Stimulated activated CD4-positive, alpha-beta T cell treated with anti-CD3 and anti-CD28 coated beads, TNF-alpha, amount 100 ng/mL, for 24 hours (primary cell): ENCODE results near the gene STXBP5.

Experiments
- DNase-seq, 3 experiments: peaks; one replicate each; pipeline ENCODE4 v3.0.0-alpha.2; 2020; ENCODE audit warnings: low read depth in 3 of 3

Gene STXBP5

DNA sequence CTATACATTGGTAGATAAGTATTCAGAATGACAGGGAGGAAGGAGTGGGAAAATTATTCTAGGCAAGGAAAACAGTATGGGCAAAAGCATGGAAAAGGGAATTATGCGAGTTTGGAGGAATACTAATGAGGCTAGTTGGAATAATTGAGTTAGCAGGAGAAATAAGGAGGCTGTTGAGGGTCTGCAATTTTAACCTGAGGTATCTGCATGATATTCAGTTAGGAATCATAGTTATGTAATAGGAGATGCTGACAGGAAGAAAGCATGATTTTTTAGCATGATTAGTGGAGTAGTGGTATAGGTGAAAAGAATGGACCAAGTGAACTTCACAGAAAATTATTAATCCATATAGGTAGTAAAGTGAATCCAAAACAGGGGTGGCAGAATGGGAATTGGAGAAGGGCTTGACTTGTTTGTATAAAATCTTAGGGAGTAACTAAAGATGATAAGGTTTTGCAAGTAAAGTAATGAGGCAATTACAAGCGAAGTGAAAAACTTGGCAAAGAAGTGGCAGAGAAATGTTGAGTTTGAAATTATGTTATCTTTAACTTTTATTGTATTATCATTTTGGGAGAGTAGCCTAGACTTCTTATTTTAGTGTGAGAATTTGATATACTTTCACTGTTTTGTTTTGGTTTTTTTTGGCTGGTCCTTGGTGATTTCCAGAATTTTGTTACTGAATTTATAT is 5.7 kb downstream of the STXBP5 start:
- no peak for DNase-seq

DNA sequence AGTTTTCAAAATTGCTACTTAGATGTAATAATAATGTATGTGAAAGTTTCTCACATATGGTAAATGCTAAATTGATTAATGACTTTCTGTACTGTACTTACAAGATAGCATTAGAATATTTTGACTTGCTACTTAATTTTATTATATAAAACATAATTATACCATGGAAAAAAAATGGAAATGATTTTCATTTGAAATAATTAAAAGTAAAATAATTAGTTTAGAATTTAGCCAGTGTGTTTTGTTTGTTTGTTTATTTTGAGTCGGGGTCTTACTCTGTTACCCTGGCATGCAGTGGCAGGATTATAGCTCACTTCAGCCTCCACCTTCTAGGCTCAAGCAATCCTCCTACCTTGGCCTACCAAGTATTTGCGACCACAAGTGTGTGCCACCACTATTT is 7.1 kb downstream of the STXBP5 start:
- no peak for DNase-seq

DNA sequence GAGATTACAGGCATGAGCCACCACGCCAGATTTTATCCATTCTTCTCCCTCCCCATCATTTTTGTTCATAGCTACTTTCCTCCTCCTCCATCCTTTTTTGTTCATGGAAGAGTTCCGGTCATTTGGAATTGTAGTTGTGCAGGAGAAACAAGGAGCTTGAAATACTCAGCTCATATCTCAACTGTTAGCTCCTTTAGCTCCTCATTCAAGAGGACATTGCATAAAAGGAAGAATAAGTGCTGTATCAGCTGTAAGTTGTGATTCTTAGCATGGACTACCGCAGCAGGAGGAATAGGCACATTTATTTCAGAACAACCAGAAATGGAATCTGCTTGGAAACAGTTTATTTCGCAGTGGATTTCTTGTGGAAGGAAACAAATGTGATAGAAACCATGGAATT is 7.6 kb downstream of the STXBP5 start:
- no peak for DNase-seq

DNA sequence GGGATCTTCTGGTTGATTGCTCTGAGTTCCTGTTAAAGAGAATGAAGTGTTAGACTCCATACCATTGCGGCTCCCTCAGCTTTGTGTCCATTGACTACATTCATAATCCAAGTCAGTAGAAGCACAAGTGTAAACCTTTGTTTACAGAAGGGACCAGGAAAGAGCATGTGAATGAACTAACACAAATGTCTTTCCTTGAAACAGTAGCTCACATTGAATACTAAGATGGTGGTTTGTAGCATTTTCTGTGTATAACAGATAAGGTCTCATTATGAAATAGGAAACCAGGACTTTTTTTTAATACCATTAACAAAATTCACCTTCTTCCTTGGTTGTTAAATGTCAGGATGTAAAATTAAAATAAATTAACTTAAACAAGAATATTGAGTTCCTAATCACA is 8.4 kb downstream of the STXBP5 start:
- no peak for DNase-seq

DNA sequence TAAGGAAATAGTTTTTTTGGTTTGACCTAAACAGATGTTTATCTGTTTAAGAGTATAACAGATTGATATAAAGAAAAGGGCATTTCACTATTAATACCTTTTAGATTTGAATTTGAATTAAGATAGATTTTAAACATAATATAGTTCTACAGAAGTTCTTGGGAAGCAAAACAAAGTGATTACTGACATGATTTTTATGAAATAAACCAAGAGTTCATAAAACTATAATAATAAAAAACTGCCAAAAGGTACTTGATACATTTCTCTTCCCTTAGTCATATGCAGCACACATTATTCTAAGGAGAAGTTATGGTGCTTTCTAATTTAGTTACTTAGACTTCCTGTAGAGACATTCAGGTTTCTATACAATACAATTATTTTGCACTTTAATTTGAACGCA is 9.6 kb downstream of the STXBP5 start:
- DNase-seq = no peak

DNA sequence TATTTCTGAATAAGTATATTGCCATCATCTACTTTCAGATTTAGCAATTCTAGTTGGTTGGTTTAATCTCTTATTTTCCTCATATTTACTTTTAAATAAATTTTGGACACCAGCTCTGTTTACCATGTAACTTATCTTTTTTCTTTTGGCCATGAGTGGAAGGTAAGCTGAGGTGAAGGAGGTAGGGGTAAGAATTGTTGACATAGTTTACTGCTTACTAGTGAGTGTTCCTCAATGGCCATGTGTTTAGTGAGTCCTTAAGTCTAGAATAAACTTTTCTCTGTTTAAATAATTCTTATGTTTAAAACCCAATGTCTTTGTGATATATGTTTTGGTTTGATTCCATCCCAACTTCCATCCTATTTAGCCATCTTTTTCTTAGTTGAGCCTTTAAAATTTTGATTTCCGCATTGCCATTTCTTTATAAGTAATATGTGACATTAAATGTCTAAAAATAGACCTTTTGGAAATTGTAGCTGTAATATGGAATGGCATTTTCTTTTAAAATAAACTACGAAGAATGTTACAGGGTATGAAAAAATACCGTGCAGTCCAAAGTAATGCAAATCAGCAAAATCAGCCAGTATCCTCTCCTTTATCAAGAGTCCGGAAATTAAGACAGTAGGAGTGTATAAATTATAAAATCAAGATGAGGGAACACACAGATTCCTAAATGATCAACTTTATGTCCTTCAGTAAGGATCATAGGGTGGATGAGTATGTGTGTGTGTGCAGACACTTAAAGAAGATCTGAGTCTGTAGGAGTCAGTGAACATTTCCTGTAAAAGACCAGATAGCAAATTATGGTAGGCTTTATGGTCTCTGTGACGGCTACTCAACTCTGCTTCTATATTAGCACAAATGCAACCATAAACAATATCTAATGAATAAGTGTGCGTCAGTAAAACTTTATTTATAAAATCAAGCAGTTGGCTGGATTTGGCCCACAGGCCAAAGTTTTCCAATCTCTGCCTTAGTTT is 10.3 kb downstream of the STXBP5 start:
- no peak for DNase-seq

DNA sequence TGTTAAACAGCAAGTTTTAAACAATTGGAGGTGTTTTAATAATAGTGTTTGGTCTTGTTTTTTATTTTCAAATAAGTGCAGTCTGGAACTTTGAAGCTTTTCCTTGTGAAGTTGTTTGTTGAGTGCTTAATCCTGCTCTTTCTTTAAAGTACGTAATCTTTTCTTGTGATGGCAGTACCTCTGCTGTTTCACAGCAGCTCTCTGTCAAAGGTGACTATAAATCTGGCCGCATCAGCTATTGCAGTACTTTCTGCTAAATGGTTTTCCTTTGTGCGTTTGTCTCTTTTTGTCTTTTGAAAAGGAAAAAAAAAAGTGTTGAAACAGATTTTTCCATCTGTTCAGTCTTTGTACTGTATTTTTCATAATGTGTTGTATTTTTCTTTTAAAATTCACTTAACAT is 12.7 kb downstream of the STXBP5 start:
- no peak for DNase-seq

DNA sequence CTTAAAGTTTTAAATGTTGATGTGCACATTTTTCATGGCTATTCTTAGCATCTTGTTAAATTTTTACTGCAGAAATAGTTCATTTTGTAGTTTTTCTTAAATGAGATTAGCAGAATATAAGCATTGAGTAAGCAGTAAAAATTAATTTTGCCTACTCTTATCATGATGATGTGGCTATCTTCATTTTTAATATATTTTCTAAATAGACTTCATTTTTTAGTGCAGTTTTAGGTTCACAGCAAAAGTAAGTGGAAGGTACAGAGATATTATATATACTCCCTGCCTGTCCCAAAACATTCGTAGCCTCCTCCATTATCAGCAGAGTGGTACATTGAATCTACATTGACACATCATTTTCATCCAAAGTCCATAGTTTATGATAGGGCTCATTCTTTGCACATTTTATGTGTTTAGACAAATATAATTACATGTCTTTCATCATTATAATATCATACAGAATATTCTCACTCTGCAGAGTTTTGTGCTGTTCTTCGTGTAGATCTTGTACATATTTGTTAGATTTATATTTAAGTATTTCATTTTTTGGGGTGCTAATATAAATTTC is 13.7 kb downstream of the STXBP5 start:
- DNase-seq = no peak

DNA sequence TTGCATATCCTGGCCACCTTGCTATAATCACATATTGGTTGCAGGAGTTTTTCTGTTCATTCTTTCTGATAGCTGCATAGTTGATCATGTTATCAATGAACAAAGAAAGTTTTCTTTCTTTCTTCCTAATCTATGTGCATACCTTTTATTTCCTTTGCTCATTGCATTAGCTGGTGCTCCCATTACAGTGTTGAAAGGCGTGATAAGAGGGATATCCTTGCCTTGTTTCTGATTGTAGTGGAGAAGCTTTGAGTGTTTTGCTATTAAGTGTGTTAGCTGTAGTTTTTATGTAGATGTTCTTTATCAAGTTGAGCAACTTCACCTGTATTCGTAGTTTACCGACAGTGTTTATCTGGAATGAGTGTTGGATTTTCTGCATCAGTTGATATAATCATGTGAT is 14.6 kb downstream of the STXBP5 start:
- DNase-seq = no peak

DNA sequence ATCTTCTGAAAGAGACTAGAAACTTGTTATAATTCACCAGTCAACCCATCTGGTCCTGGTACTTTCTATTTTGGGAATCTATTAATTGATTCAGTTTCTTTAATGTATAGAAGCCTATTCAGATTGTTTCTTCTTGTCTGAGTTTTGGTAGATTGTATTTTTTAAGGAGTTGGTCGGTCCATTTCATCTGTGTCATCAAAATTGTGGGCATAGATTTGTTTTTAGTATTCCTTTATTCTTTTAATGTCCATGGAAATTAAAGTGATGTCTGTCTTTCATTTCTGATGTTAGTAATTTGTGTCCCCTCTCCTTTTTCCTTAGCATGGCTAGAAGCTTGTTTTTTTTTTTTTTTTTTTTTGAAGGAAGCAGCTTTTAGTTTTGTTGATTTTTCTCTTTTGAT is 15.2 kb downstream of the STXBP5 start:
- no peak for DNase-seq

DNA sequence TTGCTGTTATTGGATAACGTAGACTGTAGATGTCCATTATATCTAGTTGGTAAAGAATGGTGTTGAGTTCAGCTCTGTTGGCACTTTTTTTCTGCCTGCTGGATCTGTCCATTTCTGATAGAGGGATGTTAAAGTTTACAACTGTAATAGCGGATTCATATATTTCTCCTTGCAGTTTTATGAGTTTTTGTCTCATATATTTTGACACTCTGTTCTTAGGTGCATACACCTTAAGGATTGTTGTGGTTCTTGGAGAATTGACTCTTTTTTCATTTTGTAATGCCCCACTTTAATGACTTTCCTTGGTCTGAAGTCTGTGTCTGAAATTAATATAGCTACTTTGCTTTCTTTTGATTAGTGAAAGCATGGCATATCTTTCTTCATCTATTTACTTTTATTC is 16.1 kb downstream of the STXBP5 start:
- DNase-seq = no peak

DNA sequence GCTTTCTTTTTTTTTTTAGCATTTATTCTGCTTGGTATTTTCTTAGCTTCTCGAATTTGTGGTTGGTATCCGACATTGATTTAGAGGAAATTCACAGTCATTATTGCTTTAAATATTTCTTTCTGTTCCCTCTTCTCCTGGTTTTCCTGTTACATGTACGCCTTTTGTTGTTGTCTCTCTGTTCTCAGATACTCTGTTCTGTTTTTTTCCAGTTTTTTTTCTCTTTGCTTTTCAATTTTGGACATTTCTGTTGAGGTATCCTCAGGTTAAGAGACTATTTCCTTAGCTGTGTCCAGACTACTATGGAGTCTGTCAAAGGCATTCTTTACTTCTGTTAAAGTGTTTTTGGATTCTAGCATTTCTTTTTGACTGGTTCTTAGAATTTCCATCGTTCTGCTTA is 17.5 kb downstream of the STXBP5 start:
- DNase-seq = no peak

DNA sequence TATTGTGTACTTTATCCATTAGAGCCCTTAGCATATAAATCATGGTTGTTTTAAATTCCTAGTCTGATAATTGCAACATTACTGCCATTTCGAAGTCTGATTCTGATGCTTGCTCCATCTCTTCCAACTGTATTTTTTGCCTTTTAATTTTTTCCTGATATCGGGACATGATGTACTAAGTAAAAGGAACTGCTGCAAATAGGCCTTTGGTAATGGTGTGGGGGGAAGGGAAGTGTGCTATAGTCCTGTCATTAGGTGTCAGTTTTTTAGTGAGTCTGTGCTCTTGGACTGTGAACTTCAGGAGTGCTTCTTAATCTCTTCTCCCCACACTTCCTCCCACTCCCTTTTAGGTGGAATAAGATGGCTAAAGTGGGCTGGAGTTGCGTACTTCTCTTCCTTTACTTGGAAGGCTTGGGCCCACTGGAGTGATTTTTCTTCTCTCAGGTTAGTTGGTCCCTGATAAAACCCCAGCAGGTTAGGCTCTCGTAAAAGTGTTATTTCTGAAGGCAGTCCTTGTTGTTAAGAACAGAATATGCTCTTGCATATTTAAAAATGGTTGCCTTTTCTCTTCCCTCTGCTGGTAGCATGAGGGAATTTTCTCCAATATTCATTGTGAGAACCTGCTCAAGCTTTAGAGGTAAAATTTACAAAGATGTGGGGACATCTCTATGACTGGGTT is 18.1 kb downstream of the STXBP5 start:
- DNase-seq = no peak

DNA sequence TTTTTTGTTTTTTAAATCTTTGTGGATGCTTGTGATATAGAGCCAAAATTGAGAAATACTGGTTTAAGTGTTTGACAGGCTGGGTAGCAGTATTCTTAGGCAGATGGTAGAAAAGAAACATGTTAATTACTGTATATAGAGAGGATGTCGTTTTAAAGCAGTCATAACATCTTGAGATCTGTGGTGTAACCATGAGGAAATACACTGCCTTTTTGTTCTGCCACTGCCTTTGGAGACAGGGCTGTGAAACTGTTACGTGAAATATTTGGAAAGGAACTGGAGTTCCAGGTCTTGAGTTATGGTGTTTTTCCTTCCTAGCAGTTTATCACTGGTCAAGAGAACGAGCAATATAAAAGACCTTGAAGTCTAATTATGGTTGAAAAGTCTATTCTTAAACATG is 19.5 kb downstream of the STXBP5 start:
- DNase-seq = no peak

DNA sequence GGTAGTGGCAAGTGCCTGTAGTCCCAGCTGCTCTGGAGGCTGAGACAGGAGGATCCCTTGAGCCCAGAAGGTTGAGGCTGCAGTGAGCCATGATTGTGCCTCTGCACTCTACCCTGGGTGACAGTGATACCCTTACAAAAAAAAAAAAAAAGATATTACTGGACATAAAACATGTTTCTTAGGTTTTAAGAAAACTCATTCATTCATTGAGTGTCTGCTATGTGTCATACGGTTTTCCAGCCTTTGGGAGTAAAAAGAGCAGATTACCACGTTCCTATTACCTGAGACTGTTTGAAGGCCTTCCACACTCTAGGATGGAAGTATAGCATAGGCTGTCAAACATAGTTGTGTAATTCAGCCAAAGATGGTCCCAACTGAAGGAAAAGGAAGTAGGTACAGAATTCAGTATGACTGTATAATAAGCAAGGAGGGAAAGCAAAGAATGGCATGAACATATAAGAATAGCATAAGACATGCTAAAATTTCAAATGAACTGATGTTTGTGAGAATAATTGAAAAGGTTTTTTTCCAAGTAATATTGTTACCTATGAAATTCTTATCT is 22.0 kb downstream of the STXBP5 start:
- no peak for DNase-seq

DNA sequence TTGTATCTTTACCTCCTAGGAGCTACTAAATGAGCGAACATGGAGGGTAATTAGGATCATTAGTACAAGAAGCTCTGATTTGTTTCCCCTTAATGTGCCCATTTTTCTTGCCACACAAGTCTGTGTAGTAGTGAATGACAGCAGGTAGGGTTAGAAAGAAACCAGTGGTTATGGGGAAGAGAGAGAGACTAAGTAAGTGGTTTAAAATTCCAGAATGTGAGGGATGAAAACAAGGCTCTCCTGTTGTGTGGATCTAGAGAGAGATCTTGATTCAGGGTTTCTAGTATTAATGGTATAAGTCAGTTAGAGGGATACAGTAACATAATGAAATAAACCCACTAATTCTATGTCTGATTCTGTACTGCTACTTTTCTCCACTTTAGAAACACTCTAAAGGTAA is 22.7 kb downstream of the STXBP5 start:
- no peak for DNase-seq

DNA sequence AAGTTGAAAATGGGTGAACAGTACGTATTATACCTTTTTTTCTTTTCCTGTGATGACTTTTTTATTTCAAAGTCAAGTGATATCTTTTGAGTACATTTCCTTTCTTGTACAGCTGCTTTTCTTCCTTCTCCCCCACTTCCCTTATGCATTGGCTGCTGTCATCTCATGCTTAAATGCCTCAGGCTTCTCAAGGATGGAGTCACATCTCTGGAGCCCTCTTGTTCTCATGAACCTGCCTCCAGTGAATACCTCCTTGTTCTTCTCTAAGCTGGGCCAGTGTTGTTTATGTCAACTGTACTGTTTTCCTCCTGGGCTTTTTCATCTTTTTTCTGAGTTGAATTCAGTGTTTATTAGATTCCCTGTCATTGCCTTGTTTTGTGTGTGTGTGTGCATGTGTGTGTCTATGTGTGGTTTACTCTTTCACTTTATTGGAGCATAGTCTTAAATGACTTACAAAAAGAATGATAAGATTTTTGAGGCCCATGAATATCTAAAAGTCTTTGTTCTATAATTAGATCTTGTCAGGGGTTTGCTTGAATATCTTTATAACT is 23.6 kb downstream of the STXBP5 start:
- no peak for DNase-seq

DNA sequence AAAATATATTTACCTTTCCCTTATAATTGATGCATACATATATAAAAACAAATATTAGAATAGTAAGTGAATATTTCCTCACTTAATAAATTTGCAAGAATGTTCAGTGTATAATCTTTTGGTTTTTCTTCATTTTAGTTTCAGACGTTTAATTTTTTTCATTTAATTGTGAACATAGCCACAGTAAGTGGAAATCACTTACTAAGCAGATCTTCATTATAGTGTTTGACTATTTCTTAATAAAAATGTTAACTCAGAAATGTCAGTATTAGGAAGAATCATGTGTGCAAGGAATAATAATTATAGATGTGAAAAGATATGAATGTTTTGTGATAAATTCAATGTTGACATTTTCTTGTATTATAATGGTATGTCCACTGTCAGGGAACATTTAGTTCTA is 27.4 kb downstream of the STXBP5 start:
- no peak for DNase-seq

DNA sequence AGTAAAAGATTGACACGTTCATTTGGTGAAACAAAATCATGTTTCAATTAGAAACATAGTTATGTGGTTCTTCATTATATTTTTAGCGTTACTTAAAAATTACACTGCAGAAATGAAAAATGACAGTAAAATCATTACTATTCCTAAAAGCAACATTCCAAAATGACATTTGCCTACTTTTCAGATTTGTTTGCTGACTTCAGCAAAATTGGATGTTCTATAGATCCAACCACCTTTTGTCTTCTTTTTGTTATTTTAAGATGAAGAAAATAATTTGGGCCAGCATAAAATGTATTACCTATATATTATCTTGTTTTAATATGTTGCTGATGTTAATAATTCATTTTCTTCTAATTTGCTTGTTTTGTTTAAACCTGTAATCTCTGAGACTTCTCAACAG is 30.5 kb downstream of the STXBP5 start:
- no peak for DNase-seq

DNA sequence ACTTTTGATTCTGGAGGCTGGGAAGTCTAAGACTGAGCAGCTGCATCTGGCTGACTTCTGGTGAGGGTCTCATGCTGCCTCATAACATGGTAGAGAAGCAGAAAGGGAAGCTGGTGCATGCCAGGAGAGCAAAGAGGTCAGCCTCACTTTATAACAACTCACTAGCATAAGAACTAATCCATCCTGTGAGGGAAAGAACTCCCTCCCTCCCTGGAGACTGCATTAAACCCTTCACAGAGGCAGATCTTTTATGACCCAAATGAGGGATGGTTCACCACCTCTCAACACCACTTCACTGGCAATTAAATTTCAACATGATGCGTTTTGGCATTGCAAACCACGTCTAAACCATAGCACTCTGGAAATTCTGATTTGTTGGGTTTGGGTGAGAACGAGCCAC is 33.9 kb downstream of the STXBP5 start:
- DNase-seq = no peak

DNA sequence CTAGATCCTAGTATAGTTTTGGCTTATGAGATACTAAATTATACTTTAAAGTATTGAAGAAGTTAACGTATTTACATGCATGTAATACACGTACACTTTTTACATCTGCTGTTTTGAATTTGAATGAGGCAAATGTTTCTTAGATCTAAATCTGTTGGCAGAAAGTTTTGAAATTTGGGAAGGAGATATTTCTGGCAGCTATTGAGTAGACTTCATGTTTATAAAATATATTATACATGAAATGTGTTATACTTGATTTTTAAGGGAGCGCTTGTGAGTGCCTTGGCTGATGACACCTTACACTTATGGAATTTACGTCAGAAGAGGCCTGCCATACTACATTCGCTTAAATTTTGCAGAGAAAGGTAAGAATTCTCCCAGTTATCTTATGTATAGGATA is 34.7 kb downstream of the STXBP5 start:
- no peak for DNase-seq

DNA sequence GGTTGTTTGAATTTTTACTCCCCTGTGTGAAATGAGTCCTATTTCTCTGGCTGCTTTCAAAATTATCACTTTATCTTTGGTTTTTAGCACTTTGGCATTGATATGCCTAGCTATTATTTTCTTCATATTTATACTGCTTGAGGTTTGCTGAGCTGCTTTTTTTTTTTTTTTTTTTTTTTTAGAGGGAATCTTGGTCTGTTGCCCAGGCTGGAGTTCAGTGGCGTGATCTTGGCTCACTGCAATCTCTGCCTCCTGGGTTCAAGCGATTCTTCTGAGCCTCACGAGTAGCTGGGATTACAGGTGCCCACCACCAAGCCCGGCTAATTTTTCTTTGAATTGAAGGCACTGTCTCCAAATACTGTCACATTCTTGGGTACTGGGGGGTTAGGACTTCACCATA is 40.6 kb downstream of the STXBP5 start:
- no peak for DNase-seq
